ENCODE results near the gene P2RY2. TPM values are rescaled to one million over a fixed set of nuclear protein-coding genes. Genes with fewer than 3 reads are reported as not detected.

The P2RY2 gene
- total RNA-seq, 1 donor from 2014 or later = 6.5 TPM

DNA sequence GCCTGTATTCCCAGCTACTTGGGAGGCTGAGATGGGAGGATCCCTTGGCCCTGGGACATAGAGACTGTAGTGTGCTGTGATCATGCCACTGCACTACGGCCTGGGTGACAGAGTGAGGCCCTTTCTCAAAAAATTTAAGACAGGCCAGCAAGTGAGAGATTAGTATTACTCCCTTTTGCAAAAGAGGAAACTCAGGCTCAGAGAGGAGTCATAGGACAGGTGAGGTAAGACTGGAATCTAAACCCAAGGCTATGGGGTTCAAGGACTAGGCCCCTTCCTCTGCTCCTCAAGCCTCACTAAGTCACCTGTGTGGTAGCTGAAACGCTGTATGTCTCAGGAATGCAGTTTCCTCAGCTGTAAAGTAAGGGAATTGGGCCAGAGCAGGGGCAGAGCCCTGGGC lies 1.6 kb upstream of the P2RY2 start:
- no peak overlapping the region for H3K27ac ChIP-seq
- ATAC-seq = no peak
- TF ChIP-seq, protein P1, sequence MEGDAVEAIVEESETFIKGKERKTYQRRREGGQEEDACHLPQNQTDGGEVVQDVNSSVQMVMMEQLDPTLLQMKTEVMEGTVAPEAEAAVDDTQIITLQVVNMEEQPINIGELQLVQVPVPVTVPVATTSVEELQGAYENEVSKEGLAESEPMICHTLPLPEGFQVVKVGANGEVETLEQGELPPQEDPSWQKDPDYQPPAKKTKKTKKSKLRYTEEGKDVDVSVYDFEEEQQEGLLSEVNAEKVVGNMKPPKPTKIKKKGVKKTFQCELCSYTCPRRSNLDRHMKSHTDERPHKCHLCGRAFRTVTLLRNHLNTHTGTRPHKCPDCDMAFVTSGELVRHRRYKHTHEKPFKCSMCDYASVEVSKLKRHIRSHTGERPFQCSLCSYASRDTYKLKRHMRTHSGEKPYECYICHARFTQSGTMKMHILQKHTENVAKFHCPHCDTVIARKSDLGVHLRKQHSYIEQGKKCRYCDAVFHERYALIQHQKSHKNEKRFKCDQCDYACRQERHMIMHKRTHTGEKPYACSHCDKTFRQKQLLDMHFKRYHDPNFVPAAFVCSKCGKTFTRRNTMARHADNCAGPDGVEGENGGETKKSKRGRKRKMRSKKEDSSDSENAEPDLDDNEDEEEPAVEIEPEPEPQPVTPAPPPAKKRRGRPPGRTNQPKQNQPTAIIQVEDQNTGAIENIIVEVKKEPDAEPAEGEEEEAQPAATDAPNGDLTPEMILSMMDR (IDR thresholded peaks at IDR 0.05) = no peak

DNA sequence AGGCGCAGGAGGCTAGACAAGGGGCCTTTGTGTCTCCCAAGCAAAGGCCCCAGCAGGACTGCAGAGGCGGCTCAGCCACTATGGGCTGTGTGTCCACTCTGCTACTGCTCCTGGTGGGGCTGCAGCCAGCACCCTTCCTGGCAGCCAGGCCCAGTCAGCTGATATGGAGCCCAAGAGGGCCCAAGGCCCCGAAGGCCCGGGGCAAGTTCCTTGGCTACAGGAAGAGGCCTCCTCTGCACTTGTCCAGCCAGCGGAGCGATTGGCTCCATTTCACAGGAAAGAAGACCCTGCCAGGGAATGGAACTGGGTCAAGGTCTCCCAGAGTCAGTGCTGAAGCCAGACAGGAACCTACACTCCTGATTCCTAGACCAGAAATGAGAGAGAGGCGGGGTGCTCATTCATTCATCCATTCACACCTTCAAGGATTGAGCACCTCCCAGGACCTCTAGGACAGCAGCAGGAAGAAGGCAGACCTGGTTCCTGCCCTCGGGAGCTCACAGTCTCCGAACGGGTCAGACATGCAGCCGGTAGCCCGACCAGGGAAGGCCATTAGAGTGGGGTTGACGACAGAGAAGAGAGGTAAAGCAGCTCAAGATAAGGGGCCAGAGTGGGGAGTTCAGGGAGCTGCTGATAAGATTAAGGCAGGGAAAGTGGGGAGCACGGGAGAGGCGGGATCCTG lies 811 bp upstream of the P2RY2 start:
- DNase-seq (peak; percentile 45), ATAC-seq (peak; percentile 6 to 13)
- TF ChIP-seq, protein P1 (IDR thresholded peaks at IDR 0.05) = no peak
- Histone ChIP-seq H3K36me3 (no peaks in the 10 kb centered on the region), H3K9me3 (no peaks in the 10 kb centered on the region), H3K4me3 (peak overlapping the region; percentile 65), H3K4me1 (peaks cover 39% of the 10 kb centered on the region), H3K27me3 (ENCODE audit: low read depth) (no peaks in the 10 kb centered on the region), H3K27ac (peak overlapping the region; percentile 76)
- intact Hi-C loops (cut with DNase I) = no loop called here

More for the DNA sequence above, 1.6 kb upstream of the P2RY2 start:
- Histone ChIP-seq H3K27me3 (ENCODE audit: low read depth) (no peaks in the 10 kb centered on the region), H3K4me3 (no peak overlapping the region), H3K36me3 (no peaks in the 10 kb centered on the region), H3K4me1 (peaks cover 39% of the 10 kb centered on the region), H3K9me3 (no peaks in the 10 kb centered on the region)
- intact Hi-C loops (cut with DNase I) = no loop called here
- no peak for DNase-seq

DNA sequence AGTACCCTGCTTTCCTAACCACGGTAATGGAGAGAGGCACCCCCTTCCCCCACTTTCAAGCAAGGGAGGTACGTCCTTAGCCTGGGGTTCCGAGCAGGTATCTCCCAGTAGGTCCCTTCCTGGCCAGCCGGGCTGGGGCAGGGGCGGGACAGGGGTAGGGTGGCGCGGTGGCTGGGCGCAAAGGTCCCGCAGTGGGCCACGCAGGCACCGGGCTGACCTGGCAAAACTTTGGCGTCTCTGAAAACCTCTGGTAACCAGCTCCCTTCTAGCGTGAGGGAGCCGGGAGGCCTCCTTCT lies 323 bp upstream of the P2RY2 start:
- Histone ChIP-seq H3K36me3 (no peaks in the 10 kb centered on the region), H3K27ac (peak overlapping the region; percentile 76), H3K4me3 (peak overlapping the region; percentile 65), H3K9me3 (no peaks in the 10 kb centered on the region), H3K27me3 (ENCODE audit: low read depth) (no peaks in the 10 kb centered on the region), H3K4me1 (peaks cover 39% of the 10 kb centered on the region)
- TF ChIP-seq, protein P1 (IDR thresholded peaks at IDR 0.05) = no peak
- ATAC-seq (peak; percentile 33 to 46), DNase-seq (no peak)
- intact Hi-C loops (cut with DNase I) = no loop called here

DNA sequence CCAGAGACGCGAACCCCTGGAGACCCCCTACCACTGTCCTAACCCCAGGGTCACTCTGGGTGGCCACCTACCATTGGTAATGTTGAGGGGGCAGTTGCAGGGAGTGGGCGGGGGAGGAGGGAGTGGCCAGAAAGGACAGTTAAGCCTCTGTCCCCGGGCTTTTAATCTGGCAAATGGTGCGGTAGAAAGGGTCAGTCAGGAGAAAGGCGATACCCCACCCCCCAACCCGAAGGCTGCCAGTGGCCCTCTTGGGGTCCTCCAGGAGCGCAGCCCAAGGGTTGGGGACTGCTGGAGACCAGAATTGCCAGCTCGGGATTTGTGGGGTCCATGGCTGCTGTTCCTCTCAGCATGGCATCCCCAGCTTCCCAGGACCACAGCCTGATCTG lies 742 bp downstream of the P2RY2 start:
- ATAC-seq (no peak), DNase-seq (no peak)
- Histone ChIP-seq H3K4me1 (peaks cover 39% of the 10 kb centered on the region), H3K36me3 (no peaks in the 10 kb centered on the region), H3K27ac (peak overlapping the region; percentile 76), H3K9me3 (no peaks in the 10 kb centered on the region), H3K27me3 (ENCODE audit: low read depth) (no peaks in the 10 kb centered on the region), H3K4me3 (peak overlapping the region; percentile 65)
- TF ChIP-seq, protein P1 (IDR thresholded peaks at IDR 0.05) = no peak
- intact Hi-C loops (cut with DNase I) = no loop called here

DNA sequence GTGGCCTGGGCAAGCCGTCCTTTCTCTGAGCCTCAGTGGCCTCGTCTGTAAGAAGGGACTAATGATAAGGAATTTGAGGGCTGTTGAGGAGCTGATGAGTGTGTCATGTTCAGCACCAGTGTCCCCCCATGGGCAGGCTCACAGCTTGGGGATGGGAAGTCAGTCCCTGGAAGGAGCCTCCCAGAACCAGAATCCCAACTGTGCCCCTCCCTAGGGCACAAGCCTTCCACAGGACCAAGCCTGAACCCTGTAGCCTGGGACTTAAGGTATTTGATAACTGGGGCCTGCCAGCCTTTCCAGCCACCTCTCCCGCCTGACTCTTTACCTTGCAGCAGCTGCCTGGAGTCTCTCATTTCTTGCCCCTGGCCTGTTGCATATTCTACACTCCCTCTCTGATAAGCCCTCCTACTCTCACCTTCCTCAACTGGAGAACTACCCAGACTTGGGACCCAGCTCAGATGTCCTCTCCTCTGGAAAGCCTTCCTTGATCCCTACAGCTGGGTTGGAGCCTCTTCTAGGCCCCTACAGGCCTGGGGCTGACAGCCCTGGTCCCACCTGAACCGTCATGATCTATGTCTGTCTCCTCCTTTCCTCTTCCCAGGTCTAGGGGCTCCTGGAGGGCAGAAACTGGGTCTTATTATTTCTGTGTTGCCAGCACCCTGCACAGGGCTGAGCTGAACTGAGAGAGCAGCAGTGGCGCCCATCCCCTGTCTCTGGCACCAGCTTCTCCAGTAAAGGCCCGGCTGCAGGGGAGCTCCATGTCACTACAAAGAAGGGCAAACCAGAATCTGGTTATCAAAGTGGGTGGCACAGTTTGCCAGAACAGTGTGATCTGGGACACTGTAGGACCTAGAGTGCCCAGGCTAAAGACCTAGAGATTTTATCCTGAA lies 1.6 kb downstream of the P2RY2 start:
- ATAC-seq = no peak
- Histone ChIP-seq H3K4me3 (no peak overlapping the region), H3K4me1 (peaks cover 35% of the 10 kb centered on the region), H3K36me3 (no peaks in the 10 kb centered on the region), H3K9me3 (no peaks in the 10 kb centered on the region), H3K27ac (no peak overlapping the region), H3K27me3 (ENCODE audit: low read depth) (no peaks in the 10 kb centered on the region)
- TF ChIP-seq, protein P1 (IDR thresholded peaks at IDR 0.05) = no peak
- intact Hi-C loops (cut with DNase I) = no loop called here
- peak; percentile 35 for DNase-seq

All from lower lobe of right lung (tissue), 2 donors.